ENCODE results near the gene PCDHB5. TPM values are rescaled to one million over a fixed set of nuclear protein-coding genes. Genes with fewer than 3 reads are reported as not detected.

Gene PCDHB5
- total RNA-seq, 2 experiments from 2014 or later: not detected

Other genes starting within 250 kb of the PCDHB5 start
- gene PCDHAC1, start 208.9 kb upstream of the PCDHB5 start, total RNA-seq: not detected
- gene PCDHAC2, start 168.7 kb upstream of the PCDHB5 start, total RNA-seq: not detected
- gene PCDHB1, start 83.8 kb upstream of the PCDHB5 start, total RNA-seq: not detected
- gene PCDHB2, start 40.6 kb upstream of the PCDHB5 start, total RNA-seq: not detected
- gene PCDHB3, start 34.7 kb upstream of the PCDHB5 start, total RNA-seq: not detected
- not detected for gene PCDHB4, start 13.4 kb upstream of the PCDHB5 start, total RNA-seq
- gene PCDHB6, start 14.9 kb downstream of the PCDHB5 start, total RNA-seq: not detected
- not detected for gene PCDHB7, start 37.4 kb downstream of the PCDHB5 start, total RNA-seq
- gene PCDHB8, start 42.6 kb downstream of the PCDHB5 start, total RNA-seq: not detected
- gene PCDHB16, start 47.2 kb downstream of the PCDHB5 start, total RNA-seq: not detected
- gene PCDHB9, start 52.0 kb downstream of the PCDHB5 start, total RNA-seq: not detected
- gene PCDHB10, start 57.1 kb downstream of the PCDHB5 start, total RNA-seq: not detected
- gene PCDHB11, start 64.4 kb downstream of the PCDHB5 start, total RNA-seq: not detected
- not detected for gene PCDHB12, start 73.5 kb downstream of the PCDHB5 start, total RNA-seq
- not detected for gene PCDHB13, start 78.7 kb downstream of the PCDHB5 start, total RNA-seq
- gene PCDHB14, start 88.1 kb downstream of the PCDHB5 start, total RNA-seq: not detected
- not detected for gene PCDHB15, start 110.2 kb downstream of the PCDHB5 start, total RNA-seq
- under 1 TPM; 0.39 to 0.84 TPM for gene SLC25A2, start 168.8 kb downstream of the PCDHB5 start, total RNA-seq
- 10 to 100 TPM; 65.5 to 67.0 TPM for gene TAF7, start 185.6 kb downstream of the PCDHB5 start, total RNA-seq
- gene PCDHGA1, start 195.3 kb downstream of the PCDHB5 start, total RNA-seq: not detected
- gene PCDHGA2, start 203.6 kb downstream of the PCDHB5 start, total RNA-seq: not detected
- gene PCDHGA3, start 208.6 kb downstream of the PCDHB5 start, total RNA-seq: not detected
- gene PCDHGB1, start 214.9 kb downstream of the PCDHB5 start, total RNA-seq: not detected
- gene PCDHGA4, start 219.8 kb downstream of the PCDHB5 start, total RNA-seq: under 1 TPM in 1 of 2 experiments, not detected in 1; 0.10 TPM
- gene PCDHGB2, start 224.8 kb downstream of the PCDHB5 start, total RNA-seq: under 1 TPM; 0.13 TPM
- gene PCDHGA5, start 229.0 kb downstream of the PCDHB5 start, total RNA-seq: under 1 TPM; 0.05 to 0.11 TPM
- gene PCDHGB3, start 235.0 kb downstream of the PCDHB5 start, total RNA-seq: under 1 TPM; 0.16 to 0.26 TPM
- under 1 TPM; 0.08 to 0.11 TPM for gene PCDHGA6, start 238.7 kb downstream of the PCDHB5 start, total RNA-seq
- gene PCDHGA7, start 247.5 kb downstream of the PCDHB5 start, total RNA-seq: not detected